Mucosa of stomach (tissue), 1 donor: ENCODE results near the gene RNF113A.
"Not testable (repeated sequence)": the region's sequence is repeated elsewhere in the genome, so short reads cannot be mapped to it uniquely, and the experiment has no call there.

Source experiments
- H3K27me3 ChIP-seq: one replicate; pipeline ENCODE4 v1.7.0; 2013; ENCODE audit warnings: mild to moderate bottlenecking, low read length; ENCODE audit not compliant: control insufficient read depth, insufficient read depth
- H3K36me3 ChIP-seq: one replicate; pipeline ENCODE4 v1.7.0; 2013; ENCODE audit warnings: low read length; ENCODE audit not compliant: control insufficient read depth, insufficient read depth
- H3K4me1 ChIP-seq: one replicate; pipeline ENCODE4 v1.7.0; 2013; ENCODE audit warnings: mild to moderate bottlenecking, low read length; ENCODE audit not compliant: control insufficient read depth, insufficient read depth
- H3K4me3 ChIP-seq: one replicate; pipeline ENCODE4 v1.7.0; 2013; ENCODE audit warnings: low read length
- H3K9ac ChIP-seq: one replicate; pipeline ENCODE4 v1.7.0; 2013; ENCODE audit warnings: mild to moderate bottlenecking, low read length, moderate library complexity
- H3K9me3 ChIP-seq: one replicate; pipeline ENCODE4 v1.7.0; 2013; ENCODE audit warnings: mild to moderate bottlenecking, low read length, moderate library complexity; ENCODE audit not compliant: control insufficient read depth
- donor health status: Pancreatic carcinoma.

RNF113A gene

GRCh38 chrX:119821703-119822102 is 49.8 kb downstream of the RNF113A start:
- H3K4me3 ChIP-seq, H3K9ac ChIP-seq, H3K36me3 ChIP-seq, H3K9me3 ChIP-seq, H3K27me3 ChIP-seq, H3K4me1 ChIP-seq: not testable (repeated sequence)
